TTC549 (cell line): ENCODE measurements around the gene ST6GAL1.
"Not testable (repeated sequence)": the region's sequence is repeated elsewhere in the genome, so short reads cannot be mapped to it uniquely, and the experiment has no call there.

ENCODE experiments used
- FAIRE-seq: peaks from 2 replicates; lab custom pipeline; 2012; peaks lifted over from hg19 to GRCh38; lab: Jason Lieb, UNC

ST6GAL1 gene

GRCh38 chr3:187051724-187052366 is 121.5 kb downstream of the ST6GAL1 start:
- no peak for FAIRE-seq

- FAIRE-seq: not testable (repeated sequence)
Observed at GRCh38 chr3:187052427-187052826, 122.1 kb downstream of the ST6GAL1 start.

GRCh38 chr3:187054433-187054832 is 124.1 kb downstream of the ST6GAL1 start:
- not testable (repeated sequence) for FAIRE-seq

- FAIRE-seq: not testable (repeated sequence)
Observed at GRCh38 chr3:187057803-187058202, 127.5 kb downstream of the ST6GAL1 start.

GRCh38 chr3:187061748-187062147 is 131.4 kb downstream of the ST6GAL1 start:
- FAIRE-seq: no peak

- no peak for FAIRE-seq
Observed at GRCh38 chr3:187062526-187063177, 132.3 kb downstream of the ST6GAL1 start.

GRCh38 chr3:187063286-187064121 is 133.2 kb downstream of the ST6GAL1 start:
- no peak for FAIRE-seq

- FAIRE-seq: no peak
Observed at GRCh38 chr3:187064210-187065115, 134.1 kb downstream of the ST6GAL1 start.

GRCh38 chr3:187066228-187066995 is 136.1 kb downstream of the ST6GAL1 start:
- no peak for FAIRE-seq

- FAIRE-seq: no peak
Observed at GRCh38 chr3:187068787-187069186, 138.5 kb downstream of the ST6GAL1 start.

- FAIRE-seq: no peak
Observed at GRCh38 chr3:187069857-187070516, 139.7 kb downstream of the ST6GAL1 start.

GRCh38 chr3:187072102-187072501 is 141.8 kb downstream of the ST6GAL1 start:
- no peak for FAIRE-seq

GRCh38 chr3:187072511-187072910 is 142.2 kb downstream of the ST6GAL1 start:
- FAIRE-seq: no peak

- FAIRE-seq: no peak
Observed at GRCh38 chr3:187073581-187074098, 143.3 kb downstream of the ST6GAL1 start.

- FAIRE-seq: no peak
Observed at GRCh38 chr3:187074846-187075245, 144.5 kb downstream of the ST6GAL1 start.

- FAIRE-seq: no peak
Observed at GRCh38 chr3:187076297-187076696, 146.0 kb downstream of the ST6GAL1 start.

- no peak for FAIRE-seq
Observed at GRCh38 chr3:187077085-187077484, 146.8 kb downstream of the ST6GAL1 start.

GRCh38 chr3:187077537-187077936 is 147.2 kb downstream of the ST6GAL1 start:
- no peak for FAIRE-seq

- FAIRE-seq: no peak
Observed at GRCh38 chr3:187079090-187080022, 149.0 kb downstream of the ST6GAL1 start.
